ENCODE measurements around the gene CSRP2. TPM values are rescaled to one million over a fixed set of nuclear protein-coding genes. Genes with fewer than 3 reads are reported as not detected.

CSRP2 gene
- total and polyA plus RNA-seq, 2 of the 13 experiments (the other 11 are each of a cell fraction or from before 2014, with no cell fraction given): 7.2 to 8.0 TPM

DNA sequence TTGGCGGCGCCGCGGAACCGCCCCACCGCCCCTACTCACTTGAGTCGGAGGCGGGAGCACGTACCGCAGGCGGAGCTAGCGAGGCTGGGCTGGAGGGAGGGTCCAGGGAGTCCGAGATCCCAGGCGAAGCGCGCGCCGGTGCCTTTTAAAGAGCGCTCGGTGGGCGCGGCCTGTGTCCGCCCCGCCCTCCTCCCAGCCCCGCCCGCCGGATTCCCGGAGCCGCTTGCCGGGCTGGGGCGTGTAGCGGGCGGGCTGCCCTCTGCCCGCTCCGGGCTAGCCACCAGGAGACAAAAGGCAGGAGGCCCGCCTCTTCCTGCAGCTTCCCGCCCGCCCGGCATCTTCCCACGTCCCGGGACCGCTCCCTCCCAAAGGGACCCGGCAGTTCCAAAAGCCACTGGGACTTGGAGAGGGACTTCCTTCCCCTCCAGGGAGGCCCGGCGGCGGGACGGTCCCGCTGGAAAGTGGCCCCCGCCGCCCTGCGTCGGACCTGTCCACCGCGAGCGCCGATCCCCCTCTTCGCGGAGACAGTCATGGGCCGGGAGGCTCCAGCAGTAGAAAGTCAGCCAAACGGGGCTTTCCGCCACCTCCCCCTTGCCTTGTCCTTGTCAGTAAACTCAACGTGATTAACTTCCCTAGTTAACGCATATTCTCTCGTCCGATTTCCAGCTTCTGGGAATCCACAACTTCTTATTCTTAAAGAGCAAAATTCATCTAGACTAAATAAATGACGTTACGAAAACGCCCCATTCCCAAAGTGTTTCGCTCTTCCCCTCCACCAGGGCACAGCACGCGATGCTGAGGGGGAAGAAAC, at the start of gene CSRP2 (continued):
- no peak for TF ChIP-seq TCF12 (IDR thresholded peaks at IDR 0.05)
- no peak for TF ChIP-seq TCF12 (CRISPR knock-in tag; IDR thresholded peaks at IDR 0.05)
- TF ChIP-seq, protein P1, sequence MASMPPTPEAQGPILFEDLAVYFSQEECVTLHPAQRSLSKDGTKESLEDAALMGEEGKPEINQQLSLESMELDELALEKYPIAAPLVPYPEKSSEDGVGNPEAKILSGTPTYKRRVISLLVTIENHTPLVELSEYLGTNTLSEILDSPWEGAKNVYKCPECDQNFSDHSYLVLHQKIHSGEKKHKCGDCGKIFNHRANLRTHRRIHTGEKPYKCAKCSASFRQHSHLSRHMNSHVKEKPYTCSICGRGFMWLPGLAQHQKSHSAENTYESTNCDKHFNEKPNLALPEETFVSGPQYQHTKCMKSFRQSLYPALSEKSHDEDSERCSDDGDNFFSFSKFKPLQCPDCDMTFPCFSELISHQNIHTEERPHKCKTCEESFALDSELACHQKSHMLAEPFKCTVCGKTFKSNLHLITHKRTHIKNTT (CRISPR knock-in tag; IDR thresholded peaks at IDR 0.05): no peak
- TF ChIP-seq, protein P2, sequence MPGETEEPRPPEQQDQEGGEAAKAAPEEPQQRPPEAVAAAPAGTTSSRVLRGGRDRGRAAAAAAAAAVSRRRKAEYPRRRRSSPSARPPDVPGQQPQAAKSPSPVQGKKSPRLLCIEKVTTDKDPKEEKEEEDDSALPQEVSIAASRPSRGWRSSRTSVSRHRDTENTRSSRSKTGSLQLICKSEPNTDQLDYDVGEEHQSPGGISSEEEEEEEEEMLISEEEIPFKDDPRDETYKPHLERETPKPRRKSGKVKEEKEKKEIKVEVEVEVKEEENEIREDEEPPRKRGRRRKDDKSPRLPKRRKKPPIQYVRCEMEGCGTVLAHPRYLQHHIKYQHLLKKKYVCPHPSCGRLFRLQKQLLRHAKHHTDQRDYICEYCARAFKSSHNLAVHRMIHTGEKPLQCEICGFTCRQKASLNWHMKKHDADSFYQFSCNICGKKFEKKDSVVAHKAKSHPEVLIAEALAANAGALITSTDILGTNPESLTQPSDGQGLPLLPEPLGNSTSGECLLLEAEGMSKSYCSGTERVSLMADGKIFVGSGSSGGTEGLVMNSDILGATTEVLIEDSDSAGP (CRISPR knock-in tag; IDR thresholded peaks at IDR 0.05; ENCODE audit: borderline replicate concordance): peak; percentile 78
- TF ChIP-seq ZNF772 (CRISPR knock-in tag; IDR thresholded peaks at IDR 0.05): 0 out of 2 replicates have a peak, but pooled peaks have one; percentile 33
- no peak for TF ChIP-seq ZFP1 (CRISPR knock-in tag; IDR thresholded peaks at IDR 0.05)
- no peak for TF ChIP-seq RXRB (CRISPR knock-in tag; IDR thresholded peaks at IDR 0.05; ENCODE audit: borderline replicate concordance)
- TF ChIP-seq, protein P3, sequence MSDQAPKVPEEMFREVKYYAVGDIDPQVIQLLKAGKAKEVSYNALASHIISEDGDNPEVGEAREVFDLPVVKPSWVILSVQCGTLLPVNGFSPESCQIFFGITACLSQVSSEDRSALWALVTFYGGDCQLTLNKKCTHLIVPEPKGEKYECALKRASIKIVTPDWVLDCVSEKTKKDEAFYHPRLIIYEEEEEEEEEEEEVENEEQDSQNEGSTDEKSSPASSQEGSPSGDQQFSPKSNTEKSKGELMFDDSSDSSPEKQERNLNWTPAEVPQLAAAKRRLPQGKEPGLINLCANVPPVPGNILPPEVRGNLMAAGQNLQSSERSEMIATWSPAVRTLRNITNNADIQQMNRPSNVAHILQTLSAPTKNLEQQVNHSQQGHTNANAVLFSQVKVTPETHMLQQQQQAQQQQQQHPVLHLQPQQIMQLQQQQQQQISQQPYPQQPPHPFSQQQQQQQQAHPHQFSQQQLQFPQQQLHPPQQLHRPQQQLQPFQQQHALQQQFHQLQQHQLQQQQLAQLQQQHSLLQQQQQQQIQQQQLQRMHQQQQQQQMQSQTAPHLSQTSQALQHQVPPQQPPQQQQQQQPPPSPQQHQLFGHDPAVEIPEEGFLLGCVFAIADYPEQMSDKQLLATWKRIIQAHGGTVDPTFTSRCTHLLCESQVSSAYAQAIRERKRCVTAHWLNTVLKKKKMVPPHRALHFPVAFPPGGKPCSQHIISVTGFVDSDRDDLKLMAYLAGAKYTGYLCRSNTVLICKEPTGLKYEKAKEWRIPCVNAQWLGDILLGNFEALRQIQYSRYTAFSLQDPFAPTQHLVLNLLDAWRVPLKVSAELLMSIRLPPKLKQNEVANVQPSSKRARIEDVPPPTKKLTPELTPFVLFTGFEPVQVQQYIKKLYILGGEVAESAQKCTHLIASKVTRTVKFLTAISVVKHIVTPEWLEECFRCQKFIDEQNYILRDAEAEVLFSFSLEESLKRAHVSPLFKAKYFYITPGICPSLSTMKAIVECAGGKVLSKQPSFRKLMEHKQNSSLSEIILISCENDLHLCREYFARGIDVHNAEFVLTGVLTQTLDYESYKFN (CRISPR knock-in tag; conservative IDR thresholded peaks at IDR 0.05): 0 out of 2 replicates have a peak, but pooled peaks have one; percentile 8
- no peak for TF ChIP-seq ZNF678 (CRISPR knock-in tag; IDR thresholded peaks at IDR 0.05)
- TF ChIP-seq THYN1 (CRISPR knock-in tag; IDR thresholded peaks at IDR 0.05; ENCODE audit: borderline replicate concordance, low read depth): no peak
- no peak for TF ChIP-seq ZSCAN29 (CRISPR knock-in tag; conservative IDR thresholded peaks at IDR 0.05)
- TF ChIP-seq, protein P4, sequence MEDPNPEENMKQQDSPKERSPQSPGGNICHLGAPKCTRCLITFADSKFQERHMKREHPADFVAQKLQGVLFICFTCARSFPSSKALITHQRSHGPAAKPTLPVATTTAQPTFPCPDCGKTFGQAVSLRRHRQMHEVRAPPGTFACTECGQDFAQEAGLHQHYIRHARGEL (CRISPR knock-in tag; IDR thresholded peaks at IDR 0.05): no peak
- TF ChIP-seq BCL6 (CRISPR knock-in tag; IDR thresholded peaks at IDR 0.05): no peak
- TF ChIP-seq KDM5A (IDR thresholded peaks at IDR 0.05; ENCODE audit: borderline replicate concordance, low read length): no peak
- TF ChIP-seq, protein P5, sequence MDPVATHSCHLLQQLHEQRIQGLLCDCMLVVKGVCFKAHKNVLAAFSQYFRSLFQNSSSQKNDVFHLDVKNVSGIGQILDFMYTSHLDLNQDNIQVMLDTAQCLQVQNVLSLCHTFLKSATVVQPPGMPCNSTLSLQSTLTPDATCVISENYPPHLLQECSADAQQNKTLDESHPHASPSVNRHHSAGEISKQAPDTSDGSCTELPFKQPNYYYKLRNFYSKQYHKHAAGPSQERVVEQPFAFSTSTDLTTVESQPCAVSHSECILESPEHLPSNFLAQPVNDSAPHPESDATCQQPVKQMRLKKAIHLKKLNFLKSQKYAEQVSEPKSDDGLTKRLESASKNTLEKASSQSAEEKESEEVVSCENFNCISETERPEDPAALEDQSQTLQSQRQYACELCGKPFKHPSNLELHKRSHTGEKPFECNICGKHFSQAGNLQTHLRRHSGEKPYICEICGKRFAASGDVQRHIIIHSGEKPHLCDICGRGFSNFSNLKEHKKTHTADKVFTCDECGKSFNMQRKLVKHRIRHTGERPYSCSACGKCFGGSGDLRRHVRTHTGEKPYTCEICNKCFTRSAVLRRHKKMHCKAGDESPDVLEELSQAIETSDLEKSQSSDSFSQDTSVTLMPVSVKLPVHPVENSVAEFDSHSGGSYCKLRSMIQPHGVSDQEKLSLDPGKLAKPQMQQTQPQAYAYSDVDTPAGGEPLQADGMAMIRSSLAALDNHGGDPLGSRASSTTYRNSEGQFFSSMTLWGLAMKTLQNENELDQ (CRISPR knock-in tag; IDR thresholded peaks at IDR 0.05; ENCODE audit: borderline replicate concordance): no peak
- no peak for TF ChIP-seq NFYC (CRISPR knock-in tag; IDR thresholded peaks at IDR 0.05)
- TF ChIP-seq, protein P6, sequence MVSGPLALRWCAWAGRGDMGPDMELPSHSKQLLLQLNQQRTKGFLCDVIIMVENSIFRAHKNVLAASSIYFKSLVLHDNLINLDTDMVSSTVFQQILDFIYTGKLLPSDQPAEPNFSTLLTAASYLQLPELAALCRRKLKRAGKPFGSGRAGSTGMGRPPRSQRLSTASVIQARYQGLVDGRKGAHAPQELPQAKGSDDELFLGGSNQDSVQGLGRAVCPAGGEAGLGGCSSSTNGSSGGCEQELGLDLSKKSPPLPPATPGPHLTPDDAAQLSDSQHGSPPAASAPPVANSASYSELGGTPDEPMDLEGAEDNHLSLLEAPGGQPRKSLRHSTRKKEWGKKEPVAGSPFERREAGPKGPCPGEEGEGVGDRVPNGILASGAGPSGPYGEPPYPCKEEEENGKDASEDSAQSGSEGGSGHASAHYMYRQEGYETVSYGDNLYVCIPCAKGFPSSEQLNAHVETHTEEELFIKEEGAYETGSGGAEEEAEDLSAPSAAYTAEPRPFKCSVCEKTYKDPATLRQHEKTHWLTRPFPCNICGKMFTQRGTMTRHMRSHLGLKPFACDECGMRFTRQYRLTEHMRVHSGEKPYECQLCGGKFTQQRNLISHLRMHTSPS (CRISPR knock-in tag; IDR thresholded peaks at IDR 0.05; ENCODE audit: low read depth): no peak
- 0 out of 2 replicates have a peak, but pooled peaks have one; percentile 35 for TF ChIP-seq FLYWCH1 (CRISPR knock-in tag; IDR thresholded peaks at IDR 0.05)

Measured in HepG2 (cell line).